ENCODE data around the gene RBMS1.

The RBMS1 gene

DNA sequence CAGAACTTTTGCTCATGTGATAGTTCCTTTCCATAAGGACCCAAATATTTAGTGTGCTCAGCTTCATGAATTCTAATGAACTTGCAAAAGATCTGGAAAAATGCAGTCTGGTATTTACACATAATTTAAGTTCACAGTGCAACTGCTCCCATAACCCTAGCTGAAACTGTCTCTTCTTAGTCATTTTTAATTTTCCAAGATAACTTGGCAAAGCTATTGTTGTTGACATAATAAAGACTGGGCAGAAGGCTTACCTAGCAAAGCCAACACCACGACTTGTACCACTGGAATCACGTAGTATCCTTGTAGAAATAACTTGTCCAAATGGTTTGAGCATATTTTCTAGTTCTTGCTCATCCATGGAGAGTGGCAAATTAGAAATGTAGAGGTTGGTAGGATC lies 190.5 kb downstream of the RBMS1 start:
- TF ChIP-seq, protein P1, sequence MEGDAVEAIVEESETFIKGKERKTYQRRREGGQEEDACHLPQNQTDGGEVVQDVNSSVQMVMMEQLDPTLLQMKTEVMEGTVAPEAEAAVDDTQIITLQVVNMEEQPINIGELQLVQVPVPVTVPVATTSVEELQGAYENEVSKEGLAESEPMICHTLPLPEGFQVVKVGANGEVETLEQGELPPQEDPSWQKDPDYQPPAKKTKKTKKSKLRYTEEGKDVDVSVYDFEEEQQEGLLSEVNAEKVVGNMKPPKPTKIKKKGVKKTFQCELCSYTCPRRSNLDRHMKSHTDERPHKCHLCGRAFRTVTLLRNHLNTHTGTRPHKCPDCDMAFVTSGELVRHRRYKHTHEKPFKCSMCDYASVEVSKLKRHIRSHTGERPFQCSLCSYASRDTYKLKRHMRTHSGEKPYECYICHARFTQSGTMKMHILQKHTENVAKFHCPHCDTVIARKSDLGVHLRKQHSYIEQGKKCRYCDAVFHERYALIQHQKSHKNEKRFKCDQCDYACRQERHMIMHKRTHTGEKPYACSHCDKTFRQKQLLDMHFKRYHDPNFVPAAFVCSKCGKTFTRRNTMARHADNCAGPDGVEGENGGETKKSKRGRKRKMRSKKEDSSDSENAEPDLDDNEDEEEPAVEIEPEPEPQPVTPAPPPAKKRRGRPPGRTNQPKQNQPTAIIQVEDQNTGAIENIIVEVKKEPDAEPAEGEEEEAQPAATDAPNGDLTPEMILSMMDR (IDR thresholded peaks at IDR 0.05; ENCODE audit: insufficient read depth, low read length, missing control alignments), result no peak
- ChIA-PET POLR2A (interaction anchor here (1.1 kb wide), 1 partner anchor 8 kb away, joined by 4 read pairs; no protein-coding TSS in a partner anchor), CTCF (interaction anchor here (0.8 to 2.9 kb wide), 3 partner anchors 11 to 674 kb away, joined by 3 to 8 read pairs (median 4); no protein-coding TSS in a partner anchor)
- no peak overlapping the region for H3K4me3 ChIP-seq (ENCODE audit: low read depth, low read length)
- DNase-seq (ENCODE audit: low read depth, low spot score), result no peak

DNA sequence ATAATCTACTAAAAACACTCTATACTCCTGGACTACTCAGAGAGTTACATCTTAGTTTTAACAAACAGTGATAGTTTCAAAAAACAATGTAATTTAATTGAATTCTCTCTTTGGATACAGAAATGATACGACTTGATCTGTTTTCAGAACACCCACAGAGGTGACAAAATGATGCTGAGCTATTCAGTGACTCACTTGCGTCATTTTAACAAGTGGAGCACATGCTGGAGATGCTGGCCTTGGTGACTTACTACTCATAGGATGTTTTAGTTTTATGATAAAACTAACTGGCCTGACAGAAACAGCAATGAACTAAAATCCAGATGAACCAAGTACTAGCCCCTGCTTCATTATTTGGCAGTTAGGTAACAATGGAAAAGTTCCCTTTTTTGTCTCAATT lies 192.2 kb downstream of the RBMS1 start:
- no peak overlapping the region for H3K4me3 ChIP-seq (ENCODE audit: low read depth, low read length)
- no peak for DNase-seq (ENCODE audit: low read depth, low spot score)
- CTCF ChIA-PET, result interaction anchor here (0.7 to 2.2 kb wide), 3 partner anchors 23 to 210 kb away, joined by 3 to 6 read pairs (median 3); no protein-coding TSS in a partner anchor
- TF ChIP-seq, protein P1 (IDR thresholded peaks at IDR 0.05; ENCODE audit: insufficient read depth, low read length, missing control alignments), result no peak
- POLR2A ChIA-PET, result no interaction called here

DNA sequence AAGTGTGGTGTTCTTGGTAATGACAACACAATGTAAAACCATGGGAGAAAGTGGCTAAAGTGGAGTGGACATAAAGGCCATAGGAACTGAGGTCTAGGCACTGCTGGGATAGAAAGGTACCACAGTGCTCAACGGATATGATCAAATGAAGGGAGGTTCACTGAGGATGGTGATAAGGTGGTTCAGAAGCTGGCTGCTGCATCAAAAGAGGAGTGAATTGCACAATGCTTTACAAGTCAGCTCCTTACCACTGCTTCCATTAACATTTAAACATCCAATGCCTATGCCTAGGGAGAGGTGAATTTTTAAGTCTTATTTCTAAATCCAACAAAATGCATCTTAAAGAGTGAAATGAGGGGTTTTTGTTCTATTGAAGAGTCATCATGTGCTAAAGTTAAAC lies 193.4 kb downstream of the RBMS1 start:
- H3K4me3 ChIP-seq (ENCODE audit: low read depth, low read length), result no peak overlapping the region
- ChIA-PET POLR2A (no interaction called here), CTCF (interaction anchor here (1.0 to 2.2 kb wide), 4 partner anchors 8 to 24 kb away, joined by 3 to 8 read pairs (median 4); no protein-coding TSS in a partner anchor)
- no peak for DNase-seq (ENCODE audit: low read depth, low spot score)
- TF ChIP-seq, protein P1 (IDR thresholded peaks at IDR 0.05; ENCODE audit: insufficient read depth, low read length, missing control alignments), result no peak

DNA sequence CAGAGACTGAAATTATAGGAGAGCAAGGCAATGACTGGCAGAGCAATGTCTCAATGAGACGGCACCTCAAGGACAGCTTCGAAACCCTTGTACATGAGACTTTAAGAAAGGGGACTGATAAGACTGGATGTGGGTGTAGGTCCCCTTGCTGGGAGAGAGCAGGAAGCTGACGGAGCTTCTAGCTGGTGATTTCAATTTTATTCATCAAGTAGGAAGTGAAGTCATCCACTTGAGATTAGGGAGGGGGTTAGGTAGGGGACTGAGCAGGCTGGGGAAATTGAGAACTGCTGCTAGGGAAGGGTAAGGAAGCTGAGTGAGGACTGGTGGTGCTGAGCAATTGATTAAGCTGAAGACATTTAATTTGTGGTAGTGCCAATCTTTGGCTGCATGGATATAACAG lies 194.1 kb downstream of the RBMS1 start:
- TF ChIP-seq, protein P1 (IDR thresholded peaks at IDR 0.05; ENCODE audit: insufficient read depth, low read length, missing control alignments), result no peak
- no peak overlapping the region for H3K4me3 ChIP-seq (ENCODE audit: low read depth, low read length)
- ChIA-PET CTCF (interaction anchor here (1.0 to 1.8 kb wide), 2 partner anchors 10 to 15 kb away, joined by 3 to 8 read pairs; no protein-coding TSS in a partner anchor), POLR2A (no interaction called here)
- no peak for DNase-seq (ENCODE audit: low read depth, low spot score)

DNA sequence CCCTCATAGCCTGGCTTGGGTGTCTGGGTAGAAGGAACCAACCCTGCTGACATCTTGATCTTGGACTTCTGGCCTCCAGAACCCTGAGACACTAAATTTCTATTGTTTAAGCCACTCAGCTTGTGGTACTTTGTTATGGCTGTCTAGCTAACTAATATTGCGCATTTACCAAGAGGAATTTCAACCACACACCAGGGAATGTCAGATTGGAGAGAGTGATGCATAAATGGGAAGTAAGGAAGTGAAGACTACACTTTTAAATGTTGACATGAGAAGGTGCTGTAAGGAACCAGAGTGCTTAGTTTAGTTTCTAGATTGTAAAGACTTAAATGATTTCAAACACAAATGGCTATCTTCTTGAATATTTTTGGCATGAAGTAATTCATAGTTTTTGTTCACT lies 194.6 kb downstream of the RBMS1 start:
- no peak for DNase-seq (ENCODE audit: low read depth, low spot score)
- TF ChIP-seq, protein P1 (IDR thresholded peaks at IDR 0.05; ENCODE audit: insufficient read depth, low read length, missing control alignments), result no peak
- ChIA-PET POLR2A (no interaction called here), CTCF (interaction anchor here (1.8 kb wide), 1 partner anchor 9 kb away, joined by 8 read pairs; no protein-coding TSS in a partner anchor)
- no peak overlapping the region for H3K4me3 ChIP-seq (ENCODE audit: low read depth, low read length)

DNA sequence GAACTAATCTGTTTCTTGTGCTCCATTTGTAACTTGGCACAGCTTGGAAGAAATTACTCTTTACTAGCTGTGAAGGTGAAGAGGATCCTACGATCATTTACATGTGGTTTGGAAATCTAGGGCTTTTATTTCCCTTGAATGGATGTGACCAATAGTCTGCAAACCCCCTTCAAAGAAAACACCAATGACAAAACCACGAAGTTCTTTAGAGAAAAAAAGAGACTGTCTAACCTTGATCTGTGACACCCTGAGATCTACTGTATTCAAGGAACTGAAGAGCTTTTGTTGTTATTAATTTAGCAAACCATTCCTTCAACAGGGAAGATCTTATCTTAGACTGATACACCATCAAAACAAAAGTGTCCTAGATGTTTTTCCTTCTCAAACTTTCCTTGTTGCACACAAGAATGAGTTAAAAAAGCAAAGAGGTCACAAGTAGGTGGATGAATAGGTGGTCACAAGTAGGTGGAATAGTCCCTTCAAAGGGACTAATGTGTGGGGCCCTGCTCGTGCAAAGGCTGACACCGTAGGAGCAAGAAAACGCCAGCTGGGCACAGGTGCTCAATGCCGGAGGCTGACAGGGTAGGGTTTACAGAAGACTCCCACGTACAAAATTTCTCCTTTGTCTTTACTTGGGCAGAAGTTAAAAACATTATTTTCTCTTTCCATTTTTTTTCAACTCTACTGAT lies 197.9 kb downstream of the RBMS1 start:
- CTCF ChIA-PET, result interaction anchor here (0.6 to 4.1 kb wide), 7 partner anchors 8 to 675 kb away, joined by 3 to 19 read pairs (median 6); no protein-coding TSS in a partner anchor
- DNase-seq (ENCODE audit: low read depth, low spot score), result no peak
- TF ChIP-seq, protein P1 (IDR thresholded peaks at IDR 0.05; ENCODE audit: insufficient read depth, low read length, missing control alignments), result no peak
- H3K4me3 ChIP-seq (ENCODE audit: low read depth, low read length), result no peak overlapping the region
- POLR2A ChIA-PET, result interaction anchor here (1.2 kb wide), 1 partner anchor 7 kb away, joined by 4 read pairs; no protein-coding TSS in a partner anchor

Data from AG04449 (cell line).